ENCODE results near the gene CSMD2. TPM values are rescaled to one million over a fixed set of nuclear protein-coding genes. Genes with fewer than 3 reads are reported as not detected.

CSMD2 gene
- total and polyA plus RNA-seq, 7 donors, result under 0.01 to 0.83 (median 0.16) TPM

DNA sequence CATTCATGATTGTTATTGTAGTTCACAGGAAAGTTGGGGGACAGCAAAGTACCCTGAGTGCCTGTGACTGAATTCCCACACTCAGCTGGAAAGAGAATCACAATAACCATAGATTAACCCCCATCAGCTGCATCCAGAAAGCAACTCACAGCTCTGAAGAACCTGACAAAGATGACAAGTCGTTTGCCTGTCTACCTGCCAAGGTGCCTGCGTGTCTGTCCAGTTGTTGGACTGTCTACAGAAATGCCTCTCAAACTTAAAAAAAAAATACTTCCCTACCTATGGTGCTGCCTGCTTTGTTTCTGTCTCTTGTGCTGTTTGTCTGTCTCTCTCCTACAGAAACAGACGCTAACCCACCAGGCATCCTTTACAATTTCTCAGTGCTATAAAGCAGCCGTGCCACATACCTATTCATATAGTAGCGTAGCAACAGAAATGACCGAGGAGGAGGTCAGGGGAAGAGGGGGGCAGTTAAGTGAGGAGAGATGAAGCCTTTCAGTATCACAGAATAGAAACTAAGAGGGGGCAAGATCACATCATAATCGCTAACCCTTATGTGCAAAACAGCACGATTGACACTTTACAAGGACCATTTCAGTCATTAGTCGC is 455.8 kb downstream of the CSMD2 start:
- Histone ChIP-seq H3K4me3 (no peak overlapping the region), H3K4me1 (no peaks in the 10 kb centered on the region), H3K36me3 (no peaks in the 10 kb centered on the region), H3K9me3 (no peaks in the 10 kb centered on the region), H3K27me3 (peaks cover 0 to 9% (median 0%) of the 10 kb centered on the region in 3 donors), H3K27ac (no peak overlapping the region)
- TF ChIP-seq, protein P1, sequence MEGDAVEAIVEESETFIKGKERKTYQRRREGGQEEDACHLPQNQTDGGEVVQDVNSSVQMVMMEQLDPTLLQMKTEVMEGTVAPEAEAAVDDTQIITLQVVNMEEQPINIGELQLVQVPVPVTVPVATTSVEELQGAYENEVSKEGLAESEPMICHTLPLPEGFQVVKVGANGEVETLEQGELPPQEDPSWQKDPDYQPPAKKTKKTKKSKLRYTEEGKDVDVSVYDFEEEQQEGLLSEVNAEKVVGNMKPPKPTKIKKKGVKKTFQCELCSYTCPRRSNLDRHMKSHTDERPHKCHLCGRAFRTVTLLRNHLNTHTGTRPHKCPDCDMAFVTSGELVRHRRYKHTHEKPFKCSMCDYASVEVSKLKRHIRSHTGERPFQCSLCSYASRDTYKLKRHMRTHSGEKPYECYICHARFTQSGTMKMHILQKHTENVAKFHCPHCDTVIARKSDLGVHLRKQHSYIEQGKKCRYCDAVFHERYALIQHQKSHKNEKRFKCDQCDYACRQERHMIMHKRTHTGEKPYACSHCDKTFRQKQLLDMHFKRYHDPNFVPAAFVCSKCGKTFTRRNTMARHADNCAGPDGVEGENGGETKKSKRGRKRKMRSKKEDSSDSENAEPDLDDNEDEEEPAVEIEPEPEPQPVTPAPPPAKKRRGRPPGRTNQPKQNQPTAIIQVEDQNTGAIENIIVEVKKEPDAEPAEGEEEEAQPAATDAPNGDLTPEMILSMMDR (IDR thresholded peaks at IDR 0.05), result no peak
- TF ChIP-seq POLR2AphosphoS5 (IDR thresholded peaks at IDR 0.05) (no peak), EP300 (IDR thresholded peaks at IDR 0.05) (no peak), POLR2A (IDR thresholded peaks at IDR 0.05) (no peak)
- intact Hi-C loops (cut with DNase I), result no loop called here
- WGBS, 2 donors, result 74 to 79% methylated on average over 9 of the region's 9 CpGs
- DNase-seq, result no peak

DNA sequence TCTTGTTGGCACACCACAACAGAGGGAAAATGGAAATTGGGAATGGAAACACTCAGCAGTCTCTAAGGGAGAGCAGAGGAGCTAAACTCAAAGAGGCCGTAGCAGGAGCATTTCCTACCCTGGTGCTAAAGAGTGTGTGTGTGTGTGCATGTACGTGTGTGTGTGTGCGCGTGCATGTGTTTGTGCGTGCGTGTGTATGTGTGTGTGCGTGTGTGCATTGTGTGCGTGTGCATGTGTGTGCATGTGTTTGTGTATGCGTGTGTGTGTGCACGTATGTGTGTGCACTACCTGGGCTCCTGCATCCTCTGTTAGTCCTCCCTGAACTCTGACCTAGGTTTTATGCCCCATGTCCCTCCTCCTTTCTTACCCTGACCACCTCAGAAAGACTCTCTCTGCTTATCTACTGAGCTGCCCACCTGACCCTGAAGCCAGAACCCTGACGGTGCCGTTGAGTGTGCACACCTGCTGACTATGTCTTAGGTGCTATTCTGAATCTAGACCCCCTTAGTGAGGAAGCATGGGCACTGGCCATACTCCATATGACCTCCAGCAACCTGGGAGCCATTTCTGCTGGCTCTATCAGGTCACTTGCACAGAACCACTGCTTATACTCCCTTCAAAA is 458.3 kb downstream of the CSMD2 start:
- TF ChIP-seq EP300 (IDR thresholded peaks at IDR 0.05) (no peak), POLR2AphosphoS5 (IDR thresholded peaks at IDR 0.05) (no peak), POLR2A (IDR thresholded peaks at IDR 0.05) (no peak)
- TF ChIP-seq, protein P1 (IDR thresholded peaks at IDR 0.05), result no peak
- H3K36me3 ChIP-seq, result no peaks in the 10 kb centered on the region
- H3K27ac ChIP-seq, result no peak overlapping the region
- no peak overlapping the region for H3K4me3 ChIP-seq
- 84 to 85% methylated on average over 12 of the region's 12 CpGs for WGBS, 2 donors
- no peak for DNase-seq
- peaks cover 0 to 3% (median 0%) of the 10 kb centered on the region in 3 donors for H3K27me3 ChIP-seq
- intact Hi-C loops (cut with DNase I), result no loop called here
- H3K9me3 ChIP-seq, result no peaks in the 10 kb centered on the region
- no peaks in the 10 kb centered on the region for H3K4me1 ChIP-seq

DNA sequence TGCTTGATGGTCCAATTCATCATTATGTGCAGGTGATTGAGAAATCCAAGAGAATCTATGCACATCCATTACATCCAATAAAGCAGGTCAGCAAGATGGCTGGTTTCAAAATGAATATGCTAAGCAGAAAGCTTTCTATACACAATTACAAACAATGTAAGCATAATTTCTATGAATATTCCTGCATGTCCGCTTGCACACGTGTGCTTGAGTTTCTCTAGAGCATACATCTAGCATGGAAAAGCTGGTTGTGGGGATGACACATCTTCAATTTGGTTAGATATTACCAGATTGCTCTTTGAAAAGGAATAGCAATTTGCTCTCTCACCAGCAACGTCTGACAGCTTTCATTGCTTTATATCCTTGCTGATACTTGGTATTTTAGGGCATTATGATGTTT is 461.6 kb downstream of the CSMD2 start:
- no peak overlapping the region for H3K4me3 ChIP-seq
- no peaks in the 10 kb centered on the region for H3K4me1 ChIP-seq
- WGBS, 2 donors, result 65 to 77% methylated on average over 3 of the region's 3 CpGs
- H3K36me3 ChIP-seq, result no peaks in the 10 kb centered on the region
- intact Hi-C loops (cut with DNase I), result no loop called here
- no peak overlapping the region for H3K27ac ChIP-seq
- H3K9me3 ChIP-seq, result no peaks in the 10 kb centered on the region
- TF ChIP-seq, protein P1 (IDR thresholded peaks at IDR 0.05), result no peak
- TF ChIP-seq POLR2AphosphoS5 (IDR thresholded peaks at IDR 0.05), result no peak
- TF ChIP-seq EP300 (IDR thresholded peaks at IDR 0.05), result no peak
- no peak for TF ChIP-seq POLR2A (IDR thresholded peaks at IDR 0.05)
- H3K27me3 ChIP-seq, result peaks cover 0 to 3% (median 0%) of the 10 kb centered on the region in 3 donors
- DNase-seq, result no peak

DNA sequence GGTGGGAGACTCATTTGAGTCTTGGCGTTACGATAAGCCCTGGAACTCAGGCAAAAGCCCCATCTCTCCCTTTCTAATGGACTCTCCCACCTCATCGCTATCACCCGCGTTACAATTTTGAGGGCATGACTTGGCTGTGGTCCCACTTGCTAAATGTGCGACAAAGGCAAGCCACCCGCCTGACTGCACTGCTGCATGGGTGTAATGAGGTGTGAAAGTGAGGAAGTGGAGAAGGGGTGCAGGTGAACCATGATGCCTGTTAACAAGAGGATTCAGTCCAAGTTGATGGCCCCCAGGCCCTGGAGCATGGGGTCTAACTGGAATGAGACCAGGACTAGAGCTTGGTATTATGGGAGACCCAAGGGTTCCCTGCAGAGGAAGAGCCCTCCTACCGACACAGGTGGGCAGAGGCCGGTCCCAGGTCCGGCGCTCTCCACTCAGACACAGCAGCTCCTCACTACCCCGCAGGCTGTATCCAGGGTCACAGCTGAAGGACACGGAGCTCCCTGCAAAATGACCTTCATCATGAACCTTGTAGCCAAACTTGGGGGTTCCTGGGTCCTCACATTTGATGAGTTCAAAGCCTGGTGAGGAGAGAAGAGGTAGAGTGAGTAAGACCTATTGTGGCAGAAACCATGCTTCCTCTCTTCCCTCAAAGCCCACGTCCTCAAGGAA is 466.5 kb downstream of the CSMD2 start:
- DNase-seq, result no peak
- TF ChIP-seq POLR2AphosphoS5 (IDR thresholded peaks at IDR 0.05) (no peak), EP300 (IDR thresholded peaks at IDR 0.05) (no peak), POLR2A (IDR thresholded peaks at IDR 0.05) (no peak)
- TF ChIP-seq, protein P1 (IDR thresholded peaks at IDR 0.05), result no peak

More for the DNA sequence above, 466.5 kb downstream of the CSMD2 start:
- Histone ChIP-seq H3K4me1 (no peaks in the 10 kb centered on the region), H3K36me3 (no peaks in the 10 kb centered on the region), H3K27ac (no peak overlapping the region), H3K4me3 (no peak overlapping the region), H3K27me3 (no peaks in the 10 kb centered on the region), H3K9me3 (no peaks in the 10 kb centered on the region)
- WGBS, 2 donors, result 87 to 92% methylated on average over 14 of the region's 14 CpGs
- intact Hi-C loops (cut with DNase I), result no loop called here

Measured in sigmoid colon (tissue), 7 donors.